GM18909 (cell line): ENCODE data around the gene KCNJ12.
"Not testable (repeated sequence)": the region's sequence is repeated elsewhere in the genome, so short reads cannot be mapped to it uniquely, and the experiment has no call there.

Experiments used
- ATAC-seq: cut with Tn5 transposase; IDR thresholded peaks from one replicate; pipeline ENCODE4 v1.9.1; 2021; ENCODE audit warnings: mild to moderate bottlenecking; ENCODE audit not compliant: unreplicated experiment, poor library complexity

The KCNJ12 gene

GRCh38 chr17:21404539-21404938, 28.4 kb downstream of the KCNJ12 start:
- ATAC-seq, result not testable (repeated sequence)

- ATAC-seq, result not testable (repeated sequence)
Observed at GRCh38 chr17:21404956-21405731, 29.0 kb downstream of the KCNJ12 start.

- not testable (repeated sequence) for ATAC-seq
Observed at GRCh38 chr17:21405904-21406400, 29.8 kb downstream of the KCNJ12 start.

GRCh38 chr17:21406616-21407404, 30.7 kb downstream of the KCNJ12 start:
- not testable (repeated sequence) for ATAC-seq

- ATAC-seq, result not testable (repeated sequence)
Observed at GRCh38 chr17:21407752-21408151, 31.6 kb downstream of the KCNJ12 start.

GRCh38 chr17:21408224-21408623, 32.1 kb downstream of the KCNJ12 start:
- not testable (repeated sequence) for ATAC-seq

GRCh38 chr17:21408766-21409300, 32.7 kb downstream of the KCNJ12 start:
- ATAC-seq, result not testable (repeated sequence)

GRCh38 chr17:21409388-21409787, 33.2 kb downstream of the KCNJ12 start:
- not testable (repeated sequence) for ATAC-seq

GRCh38 chr17:21409971-21410370, 33.8 kb downstream of the KCNJ12 start:
- not testable (repeated sequence) for ATAC-seq

GRCh38 chr17:21410371-21410770, 34.2 kb downstream of the KCNJ12 start:
- ATAC-seq, result not testable (repeated sequence)

GRCh38 chr17:21410906-21411678, 34.9 kb downstream of the KCNJ12 start:
- not testable (repeated sequence) for ATAC-seq

- ATAC-seq, result not testable (repeated sequence)
Observed at GRCh38 chr17:21411679-21412205, 35.6 kb downstream of the KCNJ12 start.

- ATAC-seq, result not testable (repeated sequence)
Observed at GRCh38 chr17:21412207-21412681, 36.1 kb downstream of the KCNJ12 start.

GRCh38 chr17:21413570-21414279, 37.6 kb downstream of the KCNJ12 start:
- not testable (repeated sequence) for ATAC-seq

GRCh38 chr17:21414616-21415015, 38.5 kb downstream of the KCNJ12 start:
- ATAC-seq, result not testable (repeated sequence)

GRCh38 chr17:21415166-21415990, 39.2 kb downstream of the KCNJ12 start:
- not testable (repeated sequence) for ATAC-seq

GRCh38 chr17:21416471-21416981, 40.4 kb downstream of the KCNJ12 start:
- not testable (repeated sequence) for ATAC-seq

- not testable (repeated sequence) for ATAC-seq
Observed at GRCh38 chr17:21417349-21417748, 41.2 kb downstream of the KCNJ12 start.
